PC-9 (cell line): ENCODE results near the gene MLXIP. TPM values are rescaled to one million over a fixed set of nuclear protein-coding genes. Genes with fewer than 3 reads are reported as not detected.

Experiments used
- BruUV-seq: library from RNA; stranded (reverse); fragments of 400-500 nt; replicated peaks from 2 replicates; lab custom pipeline; 2021; lab: Mats Ljungman, UMichigan
- CTCF ChIA-PET: fragments of 300-600 bp; sonication (Branson Sonifier 250); formaldehyde crosslinking; loops from one replicate; lab custom pipeline; 2022; ENCODE audit warnings: antibody characterized with exemption; lab: Charles Lee
- POLR2A ChIA-PET: fragments of 300-600 bp; sonication (Branson Sonifier 250); formaldehyde crosslinking; loops from one replicate; lab custom pipeline; 2022; ENCODE audit warnings: antibody characterized with exemption; ENCODE audit not compliant: unreplicated experiment; lab: Charles Lee
- DNase-seq, 2 experiments: peaks; one replicate each; pipeline versions ENCODE4 v3.0.0 to v3.0.0-alpha.2; 2015 to 2022; ENCODE audit warnings: mixed read lengths in 1 of 2
- H2AFZ ChIP-seq: fragments of 200-600 bp; sonication (generic); 2 replicates; pipeline ENCODE4 v1.8.1; 2017; ENCODE audit warnings: antibody characterized with exemption
- H3F3A ChIP-seq: fragments of 200-600 bp; sonication (generic); 2 replicates; pipeline ENCODE4 v1.8.1; 2017; ENCODE audit warnings: antibody characterized with exemption, mild to moderate bottlenecking, low read depth; ENCODE audit not compliant: insufficient read depth
- H3K27ac ChIP-seq: fragments of 200-600 bp; sonication (generic); 2 replicates; pipeline ENCODE4 v1.6.1; 2016; ENCODE audit warnings: mixed run types
- H3K27me3 ChIP-seq: fragments of 200-600 bp; sonication (generic); 2 replicates; pipeline ENCODE4 v1.6.1; 2016; ENCODE audit warnings: low read depth, mixed run types; ENCODE audit not compliant: insufficient read depth
- H3K36me3 ChIP-seq: fragments of 200-600 bp; sonication (generic); 2 replicates; pipeline ENCODE4 v1.6.1; 2016; ENCODE audit warnings: low read depth, mixed run types
- H3K4me1 ChIP-seq: fragments of 200-600 bp; sonication (generic); replicated peaks from 2 replicates; pipeline ENCODE4 v1.6.1; 2016; ENCODE audit warnings: mixed run types; ENCODE audit not compliant: insufficient read depth
- H3K4me2 ChIP-seq: fragments of 200-600 bp; sonication (generic); 2 replicates; pipeline ENCODE4 v1.6.1; 2017; ENCODE audit warnings: mixed run types
- H3K4me3 ChIP-seq: fragments of 200-600 bp; sonication (generic); 2 replicates; pipeline ENCODE4 v1.6.1; 2016; ENCODE audit warnings: mixed run types
- H3K79me2 ChIP-seq: fragments of 200-600 bp; sonication (generic); 2 replicates; pipeline ENCODE4 v1.6.1; 2017; ENCODE audit warnings: low read depth, mixed run types
- H3K9me2 ChIP-seq: fragments of 200-600 bp; sonication (generic); 2 replicates; pipeline ENCODE4 v1.8.1; 2017; ENCODE audit warnings: mild to moderate bottlenecking; ENCODE audit not compliant: insufficient read depth
- H3K9me3 ChIP-seq: fragments of 200-600 bp; sonication (generic); 2 replicates; pipeline ENCODE4 v1.8.1; 2016; ENCODE audit warnings: low read depth; ENCODE audit not compliant: insufficient read depth
- H4K20me1 ChIP-seq: fragments of 200-600 bp; sonication (generic); 2 replicates; pipeline ENCODE4 v1.8.1; 2017; ENCODE audit not compliant: insufficient read depth
- EZH2 ChIP-seq: fragments of 200-600 bp; sonication (generic); IDR thresholded peaks from 2 replicates; pipeline ENCODE4 v1.8.0; 2017; ENCODE audit warnings: antibody characterized with exemption, low read depth
- intact Hi-C: fragments of 100-400 bp; cut with micrococcal nuclease; formaldehyde crosslinking; loops from one replicate; pipeline ENCODE4 v1.10.0; 2022; ENCODE audit not compliant: unreplicated experiment
- total RNA-seq: library from RNA; stranded (reverse); gene quantifications from 2 replicates; pipeline ENCODE4 v1.2.3, GENCODE V29; 2021
- TF ChIP-seq, protein P1 (sequence below): fragments of 200-600 bp; sonication (generic); conservative IDR thresholded peaks from 2 replicates; pipeline ENCODE4 v1.6.1; 2017; ENCODE audit warnings: mixed run types, antibody characterized with exemption, mild to moderate bottlenecking, moderate library complexity

Gene MLXIP
- total RNA-seq, 1 experiment from 2014 or later = 83.3 TPM

- no peaks in the 10 kb centered on the region for H4K20me1 ChIP-seq
These were observed 116.8 kb downstream of the MLXIP start for GRCh38 chr12:122195405-122195804.

More at GRCh38 chr12:122195405-122195804, 116.8 kb downstream of the MLXIP start:
- Histone ChIP-seq H3F3A (no peaks in the 10 kb centered on the region), H3K27me3 (no peaks in the 10 kb centered on the region), H3K9me2 (no peaks in the 10 kb centered on the region), H3K4me1 (peaks cover 6% of the 10 kb centered on the region), H3K4me3 (no peak overlapping the region), H3K9me3 (peaks cover 5% of the 10 kb centered on the region; the same call in 1 of the 2 replicates), H3K4me2 (no peak overlapping the region), H3K79me2 (no peaks in the 10 kb centered on the region), H2AFZ (no peak overlapping the region), H3K27ac (no peak overlapping the region), H3K36me3 (no peaks in the 10 kb centered on the region)
- ChIA-PET POLR2A (no interaction called here), CTCF (no interaction called here)
- TF ChIP-seq, protein P1, sequence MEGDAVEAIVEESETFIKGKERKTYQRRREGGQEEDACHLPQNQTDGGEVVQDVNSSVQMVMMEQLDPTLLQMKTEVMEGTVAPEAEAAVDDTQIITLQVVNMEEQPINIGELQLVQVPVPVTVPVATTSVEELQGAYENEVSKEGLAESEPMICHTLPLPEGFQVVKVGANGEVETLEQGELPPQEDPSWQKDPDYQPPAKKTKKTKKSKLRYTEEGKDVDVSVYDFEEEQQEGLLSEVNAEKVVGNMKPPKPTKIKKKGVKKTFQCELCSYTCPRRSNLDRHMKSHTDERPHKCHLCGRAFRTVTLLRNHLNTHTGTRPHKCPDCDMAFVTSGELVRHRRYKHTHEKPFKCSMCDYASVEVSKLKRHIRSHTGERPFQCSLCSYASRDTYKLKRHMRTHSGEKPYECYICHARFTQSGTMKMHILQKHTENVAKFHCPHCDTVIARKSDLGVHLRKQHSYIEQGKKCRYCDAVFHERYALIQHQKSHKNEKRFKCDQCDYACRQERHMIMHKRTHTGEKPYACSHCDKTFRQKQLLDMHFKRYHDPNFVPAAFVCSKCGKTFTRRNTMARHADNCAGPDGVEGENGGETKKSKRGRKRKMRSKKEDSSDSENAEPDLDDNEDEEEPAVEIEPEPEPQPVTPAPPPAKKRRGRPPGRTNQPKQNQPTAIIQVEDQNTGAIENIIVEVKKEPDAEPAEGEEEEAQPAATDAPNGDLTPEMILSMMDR = no peak
- no peak for TF ChIP-seq EZH2
- BruUV-seq = no TSS peak
- no peak for DNase-seq
- intact Hi-C loops = no loop called here

Other genes starting within 250 kb of the MLXIP start
- 0.35 and 0.92 TPM in 2 replicates for gene HPD, start 219.9 kb upstream of the MLXIP start, total RNA-seq
- gene PSMD9, start 190.0 kb upstream of the MLXIP start, total RNA-seq = 64.8 and 76.6 TPM in 2 replicates
- 3.7 and 4.3 TPM in 2 replicates for gene CFAP251, start 160.2 kb upstream of the MLXIP start, total RNA-seq
- gene BCL7A, start 56.9 kb upstream of the MLXIP start, total RNA-seq = 6.3 and 6.6 TPM in 2 replicates
- gene IL31, start 95.5 kb downstream of the MLXIP start, total RNA-seq = not detected in 2 replicates
- gene LRRC43, start 104.4 kb downstream of the MLXIP start, total RNA-seq = 0.39 and 0.83 TPM in 2 replicates
- gene B3GNT4, start 125.0 kb downstream of the MLXIP start, total RNA-seq = 2.8 and 3.1 TPM in 2 replicates
- 47.9 and 51.7 TPM in 2 replicates for gene DIABLO, start 147.3 kb downstream of the MLXIP start, total RNA-seq
- 18.1 and 20.2 TPM in 2 replicates for gene VPS33A, start 187.7 kb downstream of the MLXIP start, total RNA-seq